NB4 (cell line): ENCODE measurements around the gene SDK2.

Experiments
- CTCF ChIP-seq: IDR thresholded peaks from one replicate; pipeline ENCODE4 v1.5.1; 2012; ENCODE audit warnings: low read depth, low read length
- POLR2A ChIP-seq: IDR thresholded peaks from 2 replicates; pipeline ENCODE4 v1.6.1; 2011; ENCODE audit warnings: mild to moderate bottlenecking; ENCODE audit not compliant: insufficient read length; ENCODE audit errors: extremely low read depth

DNA sequence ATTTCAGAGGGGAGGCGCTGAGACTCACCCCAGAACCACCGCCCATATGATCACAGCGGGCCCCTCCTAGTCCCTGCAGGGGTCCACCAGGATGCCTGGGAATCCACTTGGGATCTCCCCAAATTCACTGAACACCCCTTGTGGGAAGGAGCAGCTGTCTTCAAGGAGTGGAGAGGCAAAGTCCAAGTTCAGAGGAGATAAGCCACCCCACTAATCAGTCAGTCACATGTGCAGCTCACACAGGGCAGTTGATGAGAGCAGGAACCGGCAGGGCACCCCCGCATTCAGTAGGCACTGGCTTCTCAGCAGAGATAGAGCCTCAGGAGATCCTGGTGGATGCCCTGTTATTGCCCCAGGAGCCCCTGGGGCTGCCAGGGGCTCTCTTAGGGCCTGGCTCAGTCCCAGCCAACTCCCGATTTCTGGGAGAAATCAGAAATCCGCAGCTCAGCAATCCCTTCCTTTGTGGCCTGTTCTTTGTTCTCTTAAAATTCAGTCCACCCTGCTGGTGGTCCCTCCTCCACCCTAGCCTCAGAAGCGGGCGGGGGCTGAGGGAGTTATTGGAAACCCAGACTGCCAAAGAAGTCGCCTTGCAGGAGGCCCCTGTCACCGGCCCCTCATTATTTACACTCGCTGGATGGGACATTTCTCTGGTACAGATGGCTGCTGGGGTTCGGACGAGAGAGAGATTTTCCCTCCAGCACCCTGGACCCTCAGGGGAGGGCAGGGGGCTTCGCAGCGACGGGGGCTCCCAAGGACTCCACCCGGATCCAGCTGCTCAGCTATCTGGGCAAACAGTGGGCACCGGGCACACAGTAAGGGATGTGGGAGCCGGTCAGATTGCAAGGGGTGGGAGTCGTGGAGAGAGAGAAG lies 334.3 kb downstream of the SDK2 start:
- TF ChIP-seq POLR2A = no peak
- no peak for TF ChIP-seq CTCF
